GM12891 (cell line): ENCODE results near the gene NR0B2.

Source experiments
- POLR2A ChIP-seq: IDR thresholded peaks from 2 replicates; pipeline ENCODE4 v1.6.1; 2011; ENCODE audit warnings: low read depth, low read length, control low read depth
- SPI1 ChIP-seq: IDR thresholded peaks from 2 replicates; pipeline ENCODE4 v1.6.1; 2011; ENCODE audit warnings: low read depth, low read length, control low read depth

DNA sequence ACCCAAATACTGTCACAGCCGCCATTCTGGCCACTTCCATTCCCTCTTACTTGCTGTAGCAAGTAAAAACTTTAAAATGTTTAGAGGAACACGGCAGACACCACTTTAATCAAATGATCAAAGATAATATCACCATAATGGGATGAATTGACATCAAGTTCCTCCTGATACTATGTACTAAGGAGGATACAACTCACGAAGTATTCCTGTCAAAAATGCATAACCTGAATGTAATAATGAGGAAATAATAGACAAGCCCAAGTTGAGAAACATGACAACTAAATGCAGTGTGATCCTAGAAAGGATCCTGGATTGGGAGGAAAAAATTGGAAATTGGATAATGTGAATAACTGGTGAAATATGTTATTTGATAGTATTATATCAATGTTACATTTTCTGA is 42.5 kb upstream of the NR0B2 start:
- TF ChIP-seq POLR2A (no peak), SPI1 (no peak)
